KOPT-K1 (cell line): ENCODE measurements around the gene ZNF330.
A peak's percentile ranks its signal among the peaks of the same experiment; 100 is the strongest.
"Not testable (repeated sequence)": the region's sequence is repeated elsewhere in the genome, so short reads cannot be mapped to it uniquely, and the experiment has no call there.

Experiments used
- H3K27ac ChIP-seq: fragments of 200-600 bp; sonication (generic); 2 replicates; pipeline ENCODE4 v1.5.1; 2016; ENCODE audit warnings: antibody characterized with exemption, mild to moderate bottlenecking, low read depth, low read length; ENCODE audit not compliant: poor library complexity, severe bottlenecking
- H3K36me3 ChIP-seq: fragments of 200-600 bp; sonication (generic); 2 replicates; pipeline ENCODE4 v1.5.1; 2017; ENCODE audit warnings: antibody characterized with exemption, mild to moderate bottlenecking, low read length, moderate library complexity; ENCODE audit not compliant: insufficient read depth
- H3K9me3 ChIP-seq: fragments of 200-600 bp; sonication (generic); 2 replicates; pipeline ENCODE4 v1.5.1; 2017; ENCODE audit warnings: antibody characterized with exemption, low read length, mild to moderate bottlenecking; ENCODE audit not compliant: insufficient read depth, poor library complexity, severe bottlenecking

Gene ZNF330

GRCh38 chr4:141220691-141221659, at the start of gene ZNF330:
TSS of gene ZNF330 (plus strand) at chr4:141220895. CDS start at chr4:141222372, 1,477 bp downstream.
- Histone ChIP-seq H3K27ac (peak within 1 kb of the TSS; percentile 78), H3K9me3 (no peaks in the 10 kb centered on the region), H3K36me3 (peaks cover 32% of the 10 kb centered on the region)

DNA sequence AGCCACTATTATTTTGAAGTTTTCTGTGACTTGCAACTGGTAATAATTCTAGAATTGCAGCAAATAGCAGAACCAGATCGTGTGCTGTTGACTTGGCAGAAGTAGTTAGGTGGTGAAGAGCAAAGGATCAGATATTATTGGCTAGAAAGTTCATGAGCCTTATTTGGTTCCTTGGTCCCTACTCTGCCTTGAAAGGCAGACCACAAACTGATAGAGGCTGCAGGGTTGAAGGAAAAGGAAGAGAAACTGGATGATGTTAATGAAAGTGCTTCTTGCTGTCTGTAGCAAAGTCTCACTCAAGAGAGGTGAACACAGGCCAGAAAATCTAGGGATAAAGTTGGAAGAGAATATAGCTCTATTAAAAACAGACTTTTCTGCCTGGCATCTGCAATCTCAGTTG, 46.2 kb upstream of the ZNF330 start:
- Histone ChIP-seq H3K27ac (no peak overlapping the region), H3K36me3 (no peaks in the 10 kb centered on the region), H3K9me3 (no peaks in the 10 kb centered on the region)

GRCh38 chr4:141177171-141177570, 43.5 kb upstream of the ZNF330 start:
- no peaks in the 10 kb centered on the region for H3K9me3 ChIP-seq
- H3K36me3 ChIP-seq: no peaks in the 10 kb centered on the region
- no peak overlapping the region for H3K27ac ChIP-seq

DNA sequence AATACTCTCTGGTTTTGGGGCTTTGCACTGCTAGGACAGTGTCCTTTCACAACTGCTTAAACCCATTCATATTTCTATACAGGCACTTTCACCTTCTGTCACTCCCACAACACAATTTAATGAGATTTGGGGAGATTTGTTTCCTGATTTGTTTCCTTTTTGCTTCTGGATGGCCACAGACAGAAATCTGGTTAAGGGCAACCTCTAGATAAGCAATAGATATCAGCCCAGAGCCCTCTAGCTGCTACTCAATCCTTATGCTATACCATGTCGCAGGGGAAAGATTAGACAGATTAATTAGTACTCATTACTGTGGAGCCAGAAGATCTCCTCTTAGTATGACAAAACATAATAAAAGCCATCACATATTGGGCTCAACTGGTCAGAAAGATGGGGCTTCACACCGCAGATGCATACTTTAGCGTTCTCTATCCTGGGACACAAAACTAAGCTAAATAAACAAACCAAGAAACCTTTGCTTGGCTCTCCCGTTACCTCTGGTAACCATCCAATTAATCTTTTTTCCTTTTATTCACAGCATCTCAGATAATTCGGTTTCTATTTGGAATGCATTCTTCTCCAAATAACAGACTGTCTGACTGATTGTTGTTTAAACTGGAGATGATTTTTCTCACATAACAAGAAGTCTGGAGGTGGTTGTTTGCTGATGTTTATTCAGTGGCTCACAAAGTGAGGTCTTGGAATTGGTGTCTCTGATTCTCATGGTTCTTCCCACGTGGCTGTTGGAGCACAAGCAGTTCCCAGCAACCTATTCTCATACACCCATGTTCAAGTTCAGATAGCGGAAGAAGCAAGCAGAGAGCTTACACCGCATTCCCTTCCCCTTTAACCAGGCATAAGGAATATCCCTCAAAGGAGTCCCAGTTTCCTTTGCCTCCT, 41.0 kb upstream of the ZNF330 start:
- Histone ChIP-seq H3K36me3 (no peaks in the 10 kb centered on the region), H3K9me3 (no peaks in the 10 kb centered on the region), H3K27ac (no peak overlapping the region)

- no peak overlapping the region for H3K27ac ChIP-seq
- H3K36me3 ChIP-seq: no peaks in the 10 kb centered on the region
- no peaks in the 10 kb centered on the region for H3K9me3 ChIP-seq
These were observed 39.5 kb upstream of the ZNF330 start for GRCh38 chr4:141180991-141181761.

DNA sequence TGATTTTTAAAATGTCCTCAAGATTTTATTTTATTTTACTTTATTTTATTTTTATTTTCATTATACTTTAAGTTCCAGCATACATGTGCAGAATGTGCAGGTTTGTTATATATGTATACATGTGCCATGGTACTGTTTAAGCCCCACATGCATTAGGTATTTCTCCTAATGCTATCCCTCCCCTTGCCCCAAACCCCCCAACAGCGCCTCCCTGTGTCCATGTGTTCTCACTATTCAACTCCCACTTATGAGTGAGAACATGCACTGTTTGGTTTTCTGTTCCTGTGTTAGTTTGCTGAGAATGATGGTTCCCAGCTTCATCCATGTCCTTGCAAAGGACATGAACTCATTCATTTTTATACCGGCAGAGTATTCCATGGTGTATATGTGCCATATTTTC, 37.2 kb upstream of the ZNF330 start:
- H3K36me3 ChIP-seq, H3K27ac ChIP-seq, H3K9me3 ChIP-seq: not testable (repeated sequence)

- no peaks in the 10 kb centered on the region for H3K9me3 ChIP-seq
- H3K36me3 ChIP-seq: no peaks in the 10 kb centered on the region
- no peak overlapping the region for H3K27ac ChIP-seq
These were observed 28.1 kb upstream of the ZNF330 start for GRCh38 chr4:141192564-141192963.

DNA sequence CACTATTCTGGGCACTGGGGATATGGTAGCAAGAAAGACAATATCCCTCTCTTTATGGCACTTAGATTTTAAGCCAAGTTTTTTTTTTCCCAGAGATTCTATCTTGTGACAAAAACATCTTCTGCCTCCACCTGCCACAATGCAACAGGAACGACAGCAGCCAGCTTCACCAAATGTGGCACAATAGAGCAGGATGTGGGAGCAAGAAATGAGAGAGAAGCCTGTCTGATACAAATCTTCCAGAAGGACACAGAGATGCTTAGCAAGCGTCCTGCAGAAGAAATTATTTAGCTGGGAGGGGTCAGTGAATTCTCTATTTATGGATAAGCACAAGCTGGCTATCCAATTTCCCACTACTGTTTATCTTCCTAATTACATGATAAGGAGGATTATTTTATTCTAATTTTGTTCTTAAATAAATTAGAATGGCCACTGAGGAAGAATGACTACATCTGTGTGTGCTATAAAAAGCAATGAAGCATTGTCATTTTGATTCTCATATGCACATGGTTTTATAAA, 27.1 kb upstream of the ZNF330 start:
- no peaks in the 10 kb centered on the region for H3K36me3 ChIP-seq
- no peaks in the 10 kb centered on the region for H3K9me3 ChIP-seq
- H3K27ac ChIP-seq: no peak overlapping the region

DNA sequence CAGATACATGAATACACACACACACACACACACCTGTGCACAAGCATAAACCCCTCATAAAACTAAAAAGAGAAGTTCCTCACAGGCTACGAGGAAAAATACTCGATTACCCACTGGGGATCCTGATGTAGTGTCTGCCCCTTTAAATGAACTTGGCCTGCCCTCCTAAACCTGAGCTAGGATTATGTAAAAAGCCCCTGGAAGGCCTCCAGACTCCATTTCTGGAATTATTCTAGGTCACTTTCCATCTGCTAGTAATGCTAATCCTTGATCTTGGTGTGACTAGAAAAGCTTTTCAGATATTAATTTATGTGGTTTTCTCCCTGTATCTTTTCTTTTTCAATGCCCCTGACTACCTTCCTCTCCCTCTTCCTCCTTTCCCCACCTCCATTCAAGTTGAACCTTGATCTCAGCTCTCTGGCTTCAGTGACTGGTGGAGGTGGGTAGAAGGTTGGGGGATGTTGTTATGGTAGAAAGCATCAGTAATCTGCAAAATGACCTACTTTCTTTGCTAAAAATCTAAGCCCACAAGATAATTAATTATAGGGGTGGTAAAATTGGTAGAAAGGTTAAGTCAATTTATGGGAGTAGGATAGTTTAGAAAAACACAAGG, 25.5 kb upstream of the ZNF330 start:
- Histone ChIP-seq H3K9me3 (no peaks in the 10 kb centered on the region), H3K27ac (no peak overlapping the region), H3K36me3 (no peaks in the 10 kb centered on the region)

DNA sequence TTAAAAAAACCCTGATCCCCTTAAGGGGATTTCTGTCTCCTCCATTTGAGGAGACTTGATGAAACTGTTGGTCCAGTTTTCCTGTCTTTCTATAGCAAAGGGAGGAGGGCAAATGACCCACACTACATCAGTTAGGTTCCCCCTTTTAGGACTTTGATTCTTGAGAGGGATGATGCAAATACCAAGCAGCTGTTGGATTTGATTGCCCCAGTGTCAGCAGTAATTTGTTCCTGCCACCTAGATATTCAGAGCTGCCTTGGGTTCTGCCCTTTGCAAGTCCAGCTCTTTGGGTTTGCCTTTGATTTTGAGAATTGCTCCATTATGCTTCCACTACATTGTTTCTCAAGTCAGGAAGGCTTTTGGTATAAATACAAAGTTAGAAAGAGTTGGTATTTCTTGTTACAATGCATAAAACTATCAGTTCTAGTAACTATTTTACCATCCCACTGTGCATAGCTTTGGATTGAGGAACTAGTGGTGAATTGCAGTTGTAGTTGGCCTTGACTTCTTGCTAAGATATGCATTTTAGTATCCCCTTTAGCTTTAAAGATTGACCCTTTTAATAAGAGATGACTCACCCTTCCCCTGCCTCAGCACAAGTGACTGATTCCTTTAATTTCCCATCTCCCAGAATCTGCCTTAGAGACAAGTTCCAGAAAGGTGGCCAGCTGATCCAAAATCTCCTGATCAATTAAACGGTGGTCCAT, 24.3 kb upstream of the ZNF330 start:
- Histone ChIP-seq H3K36me3 (no peaks in the 10 kb centered on the region), H3K27ac (no peak overlapping the region), H3K9me3 (no peaks in the 10 kb centered on the region)

DNA sequence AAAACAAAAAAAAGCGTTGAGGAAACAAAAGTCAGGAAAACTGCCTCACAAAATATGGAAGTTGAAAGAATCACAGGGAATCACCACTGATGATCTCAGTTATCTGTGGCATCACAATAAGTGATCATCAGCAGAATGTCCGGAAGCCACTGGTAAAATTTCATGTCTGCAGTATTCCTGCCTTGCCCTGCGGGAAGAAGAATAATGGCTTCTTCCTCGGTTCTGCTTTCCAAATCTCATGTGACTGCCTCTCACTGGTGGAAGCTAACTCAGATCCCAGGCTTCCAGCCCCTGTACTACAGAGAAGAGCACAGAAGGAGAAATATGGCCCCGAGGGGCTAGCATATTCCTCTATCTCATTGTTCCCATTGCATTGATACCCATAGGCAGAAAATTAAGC, 12.7 kb upstream of the ZNF330 start:
- no peak overlapping the region for H3K27ac ChIP-seq
- no peaks in the 10 kb centered on the region for H3K36me3 ChIP-seq
- no peaks in the 10 kb centered on the region for H3K9me3 ChIP-seq

DNA sequence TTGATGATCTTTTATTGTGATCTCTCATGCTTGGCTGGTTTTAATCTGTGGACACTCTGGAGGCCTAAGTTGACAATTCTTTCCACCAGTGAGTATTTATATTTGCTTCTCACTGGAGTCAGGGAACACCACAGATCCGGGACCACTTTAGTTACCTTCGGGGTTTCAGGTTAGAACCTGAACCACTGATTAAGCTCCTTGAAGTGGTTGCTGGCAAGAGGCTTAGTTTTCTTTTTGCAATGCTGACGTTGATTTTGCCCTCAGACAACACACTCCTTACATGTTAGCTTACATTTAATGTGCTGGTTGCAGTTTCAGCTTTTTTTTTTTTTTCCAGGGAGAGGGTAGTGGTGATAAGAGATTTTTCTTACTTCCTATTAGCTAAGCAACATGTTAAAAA, 10.5 kb upstream of the ZNF330 start:
- Histone ChIP-seq H3K9me3 (no peaks in the 10 kb centered on the region), H3K27ac (no peak overlapping the region), H3K36me3 (no peaks in the 10 kb centered on the region)

- no peak overlapping the region for H3K27ac ChIP-seq
- H3K9me3 ChIP-seq: no peaks in the 10 kb centered on the region
- H3K36me3 ChIP-seq: no peaks in the 10 kb centered on the region
These were observed 7.1 kb upstream of the ZNF330 start for GRCh38 chr4:141213550-141213991.

GRCh38 chr4:141215030-141215429, 5.7 kb upstream of the ZNF330 start:
- Histone ChIP-seq H3K27ac (no peak overlapping the region), H3K36me3 (no peaks in the 10 kb centered on the region), H3K9me3 (no peaks in the 10 kb centered on the region)
